ENCODE results near the gene NKD2.

DNA sequence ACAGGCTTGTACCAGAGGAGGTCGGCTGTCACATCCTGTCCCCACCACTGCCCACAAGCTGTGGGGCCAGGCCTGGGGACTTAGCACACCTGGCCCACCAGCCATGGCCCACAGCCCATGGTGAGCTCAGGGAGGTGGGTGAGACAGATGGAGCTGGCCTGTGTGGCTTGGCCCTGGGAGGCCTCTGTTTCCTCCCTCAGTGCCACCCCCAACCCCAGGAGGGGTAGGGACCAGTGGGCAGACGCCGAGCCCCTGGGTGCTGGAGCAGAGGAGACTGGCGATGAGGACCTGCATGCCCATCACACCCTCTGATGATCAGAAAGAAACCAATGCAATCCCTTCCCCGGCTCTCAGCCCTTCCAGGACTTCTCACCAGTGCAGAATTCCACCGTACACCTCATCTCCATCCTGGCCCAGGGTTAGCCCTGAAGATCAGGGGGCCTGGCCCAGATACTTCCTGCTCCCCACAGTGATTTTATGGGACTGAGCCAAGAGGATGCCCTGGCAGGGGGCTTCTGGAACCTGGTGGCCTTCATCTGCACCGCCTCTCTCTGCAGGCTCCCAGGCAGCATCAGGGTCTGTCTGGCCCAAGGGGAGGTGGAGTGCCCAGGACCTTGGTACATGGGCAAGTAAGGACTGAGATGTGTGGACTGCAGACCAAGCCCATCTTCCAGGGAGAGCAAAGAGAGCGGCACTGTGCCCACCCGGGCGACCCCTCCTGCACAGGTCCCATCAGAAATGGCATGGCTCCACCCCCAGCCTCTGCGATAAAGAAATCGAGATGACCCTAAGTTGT lies 16.9 kb upstream of the NKD2 start:
- TF ChIP-seq, protein P1, sequence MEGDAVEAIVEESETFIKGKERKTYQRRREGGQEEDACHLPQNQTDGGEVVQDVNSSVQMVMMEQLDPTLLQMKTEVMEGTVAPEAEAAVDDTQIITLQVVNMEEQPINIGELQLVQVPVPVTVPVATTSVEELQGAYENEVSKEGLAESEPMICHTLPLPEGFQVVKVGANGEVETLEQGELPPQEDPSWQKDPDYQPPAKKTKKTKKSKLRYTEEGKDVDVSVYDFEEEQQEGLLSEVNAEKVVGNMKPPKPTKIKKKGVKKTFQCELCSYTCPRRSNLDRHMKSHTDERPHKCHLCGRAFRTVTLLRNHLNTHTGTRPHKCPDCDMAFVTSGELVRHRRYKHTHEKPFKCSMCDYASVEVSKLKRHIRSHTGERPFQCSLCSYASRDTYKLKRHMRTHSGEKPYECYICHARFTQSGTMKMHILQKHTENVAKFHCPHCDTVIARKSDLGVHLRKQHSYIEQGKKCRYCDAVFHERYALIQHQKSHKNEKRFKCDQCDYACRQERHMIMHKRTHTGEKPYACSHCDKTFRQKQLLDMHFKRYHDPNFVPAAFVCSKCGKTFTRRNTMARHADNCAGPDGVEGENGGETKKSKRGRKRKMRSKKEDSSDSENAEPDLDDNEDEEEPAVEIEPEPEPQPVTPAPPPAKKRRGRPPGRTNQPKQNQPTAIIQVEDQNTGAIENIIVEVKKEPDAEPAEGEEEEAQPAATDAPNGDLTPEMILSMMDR (IDR thresholded peaks at IDR 0.05; ENCODE audit: insufficient read depth, low read length, poor library complexity, severe bottlenecking): no peak
- TF ChIP-seq EZH2phosphoT487 (conservative IDR thresholded peaks at IDR 0.05; ENCODE audit: low read length): no peak
